Tibial nerve (tissue), 4 donors: ENCODE results near the gene UBE2G2. TPM values are rescaled to one million over a fixed set of nuclear protein-coding genes. Genes with fewer than 3 reads are reported as not detected.

Experiments used
- DNase-seq, 2 donors: peaks; one replicate each; pipeline ENCODE4 v3.0.0-alpha.2; 2019; ENCODE audit warnings: low spot score in 2 of 2
- H3K27ac ChIP-seq, 4 donors: fragments of 200-600 bp; sonication (generic) in 3 of 4; one replicate each; pipeline ENCODE4 v1.5.1; 2017 to 2019; ENCODE audit warnings: mild to moderate bottlenecking in 1 of 4
- H3K27me3 ChIP-seq, 2 donors: fragments of 200-600 bp; sonication (generic) in 1 of 2; one replicate each; pipeline versions ENCODE4 v1.5.1 to v1.6.0; 2017 to 2019
- H3K36me3 ChIP-seq, 3 donors: fragments of 200-600 bp; sonication (generic); one replicate each; pipeline ENCODE4 v1.5.1; 2018 to 2019
- H3K4me1 ChIP-seq, 4 donors: fragments of 200-600 bp; sonication (generic) in 3 of 4; one replicate each; pipeline ENCODE4 v1.5.1; 2017 to 2019
- H3K4me3 ChIP-seq, 4 donors: fragments of 200-600 bp; sonication (generic) in 3 of 4; one replicate each; pipeline ENCODE4 v1.5.1; 2017 to 2019; ENCODE audit warnings: mild to moderate bottlenecking in 1 of 4, moderate library complexity in 1 of 4
- H3K9me3 ChIP-seq, 4 donors: fragments of 200-600 bp; sonication (generic) in 3 of 4; one replicate each; pipeline ENCODE4 v1.5.1; 2017 to 2019
- CTCF ChIP-seq, 5 experiments: fragments of 200-600 bp in 3 of 5; fragments of 450-650 bp in 2 of 5; sonication (generic) in 3 of 5; IDR thresholded peaks; one replicate each; pipeline ENCODE4 v1.5.1; 2016 to 2019; ENCODE audit warnings: antibody characterized with exemption in 5 of 5, mild to moderate bottlenecking in 3 of 5, moderate library complexity in 2 of 5
- EP300 ChIP-seq, 2 donors: sonication (generic); formaldehyde crosslinking; IDR thresholded peaks; one replicate each; pipeline ENCODE4 v1.6.1; 2017; ENCODE audit warnings: antibody characterized with exemption in 2 of 2, mild to moderate bottlenecking in 1 of 2
- POLR2A ChIP-seq, 2 donors: fragments of 450-650 bp; IDR thresholded peaks; one replicate each; pipeline ENCODE4 v1.6.1; 2017; ENCODE audit warnings: antibody characterized with exemption in 2 of 2, mild to moderate bottlenecking in 2 of 2, moderate library complexity in 2 of 2
- WGBS, 2 donors: methylation state at CpG; one replicate each; pipeline ENCODE4 v1.1.5; 2018; 5-methylcytosine and 5-hydroxymethylcytosine counted together
- total RNA-seq, 4 donors: library from RNA; depleted of rRNA; stranded (reverse); fragments of >200 nt; gene quantifications; one replicate each; pipeline ENCODE4 v1.1.0, GENCODE V29; 2016

UBE2G2 gene
- total RNA-seq, 4 donors from 2014 or later: 89.4 to 165 (median 99.3) TPM

- Histone ChIP-seq H3K36me3 (peaks cover 0 to 33% (median 0%) of the 10 kb centered on the region in 3 donors), H3K27ac (no peak overlapping the region), H3K4me1 (peaks cover 0 to 30% (median 2%) of the 10 kb centered on the region in 4 donors), H3K9me3 (no peaks in the 10 kb centered on the region), H3K4me3 (no peak overlapping the region), H3K27me3 (no peaks in the 10 kb centered on the region)
- no peak for DNase-seq
- WGBS, 2 donors: 87 to 97% methylated on average over 5 of the region's 5 CpGs
- TF ChIP-seq CTCF (IDR thresholded peaks at IDR 0.05) (no peak), EP300 (IDR thresholded peaks at IDR 0.05) (no peak), POLR2A (IDR thresholded peaks at IDR 0.05) (no peak)
Observed at GRCh38 chr21:44783020-44783696, 18.5 kb downstream of the UBE2G2 start.

GRCh38 chr21:44780767-44781459 is 20.7 kb downstream of the UBE2G2 start:
- no peaks in the 10 kb centered on the region for H3K27me3 ChIP-seq
- no peaks in the 10 kb centered on the region for H3K9me3 ChIP-seq
- WGBS, 2 donors: 92 to 93% methylated on average over 16 of the region's 16 CpGs
- H3K4me1 ChIP-seq: peaks cover 0 to 26% (median 2%) of the 10 kb centered on the region in 4 donors
- no peak for DNase-seq
- H3K27ac ChIP-seq: no peak overlapping the region
- TF ChIP-seq POLR2A (IDR thresholded peaks at IDR 0.05) (no peak), EP300 (IDR thresholded peaks at IDR 0.05) (no peak), CTCF (IDR thresholded peaks at IDR 0.05) (no peak)
- peaks cover 0 to 47% (median 0%) of the 10 kb centered on the region in 3 donors for H3K36me3 ChIP-seq
- no peak overlapping the region for H3K4me3 ChIP-seq

- H3K27ac ChIP-seq: no peak overlapping the region
- WGBS, 2 donors: 53 to 59% methylated on average over 7 of the region's 7 CpGs
- H3K27me3 ChIP-seq: no peaks in the 10 kb centered on the region
- H3K4me3 ChIP-seq: no peak overlapping the region
- peaks cover 0 to 46% (median 0%) of the 10 kb centered on the region in 3 donors for H3K36me3 ChIP-seq
- no peaks in the 10 kb centered on the region for H3K9me3 ChIP-seq
- DNase-seq: no peak
- TF ChIP-seq EP300 (IDR thresholded peaks at IDR 0.05) (no peak), POLR2A (IDR thresholded peaks at IDR 0.05) (no peak), CTCF (IDR thresholded peaks at IDR 0.05) (no peak)
- peaks cover 0 to 18% (median 2%) of the 10 kb centered on the region in 4 donors for H3K4me1 ChIP-seq
Observed at GRCh38 chr21:44780137-44780502, 21.5 kb downstream of the UBE2G2 start.

GRCh38 chr21:44779417-44780136 is 22.0 kb downstream of the UBE2G2 start:
- TF ChIP-seq CTCF (IDR thresholded peaks at IDR 0.05): no peak
- no peak for TF ChIP-seq POLR2A (IDR thresholded peaks at IDR 0.05)
- no peak for TF ChIP-seq EP300 (IDR thresholded peaks at IDR 0.05)
- WGBS, 2 donors: 66 to 71% methylated on average over 17 of the region's 17 CpGs
- H3K27ac ChIP-seq: no peak overlapping the region
- H3K9me3 ChIP-seq: no peaks in the 10 kb centered on the region
- H3K36me3 ChIP-seq: peaks cover 0 to 47% (median 4%) of the 10 kb centered on the region in 3 donors
- no peaks in the 10 kb centered on the region for H3K27me3 ChIP-seq
- no peak overlapping the region for H3K4me3 ChIP-seq
- DNase-seq: no peak
- peaks cover 0 to 18% (median 2%) of the 10 kb centered on the region in 4 donors for H3K4me1 ChIP-seq
